Gastroesophageal sphincter (tissue), 4 donors: ENCODE results near the gene DCDC2. TPM values are rescaled to one million over a fixed set of nuclear protein-coding genes. Genes with fewer than 3 reads are reported as not detected.
A peak's percentile ranks its signal among the peaks of the same experiment; 100 is the strongest.

Experiments used
- ATAC-seq: fragments of 150-250 bp; one replicate; pipeline ENCODE4 v1.9.1; 2016; ENCODE audit warnings: mild to moderate bottlenecking, moderate library complexity
- H3K27ac ChIP-seq, 4 donors: fragments of 200-600 bp; sonication (generic) in 3 of 4; 1 replicate in 3 of 4; 2 replicates in 1 of 4; pipeline ENCODE4 v1.5.1; 2016 to 2019
- H3K27me3 ChIP-seq: fragments of 200-600 bp; sonication (generic); one replicate; pipeline ENCODE4 v1.5.1; 2019
- H3K36me3 ChIP-seq, 2 donors: fragments of 200-600 bp; sonication (generic); one replicate each; pipeline ENCODE4 v1.5.1; 2019; ENCODE audit warnings: control low read depth in 1 of 2
- H3K4me1 ChIP-seq, 3 donors: fragments of 200-600 bp; sonication (generic); 1 replicate in 2 of 3; 2 replicates in 1 of 3; pipeline ENCODE4 v1.5.1; 2016 to 2019; ENCODE audit warnings: control low read depth in 2 of 3
- H3K4me3 ChIP-seq, 2 donors: fragments of 200-600 bp; sonication (generic); one replicate each; pipeline ENCODE4 v1.5.1; 2019; ENCODE audit warnings: mild to moderate bottlenecking in 1 of 2, moderate library complexity in 1 of 2
- H3K9me3 ChIP-seq, 3 donors: fragments of 200-600 bp; sonication (generic); one replicate each; pipeline ENCODE4 v1.5.1; 2017 to 2019; ENCODE audit warnings: control low read depth in 2 of 3
- CTCF ChIP-seq, 4 experiments: fragments of 200-600 bp in 2 of 4; fragments of 450-650 bp in 2 of 4; sonication (generic) in 1 of 4; IDR thresholded peaks; one replicate each; pipeline ENCODE4 v1.5.1; 2017 to 2019; ENCODE audit warnings: antibody characterized with exemption in 4 of 4, mild to moderate bottlenecking in 2 of 4, moderate library complexity in 2 of 4
- EP300 ChIP-seq: sonication (generic); formaldehyde crosslinking; IDR thresholded peaks from one replicate; pipeline ENCODE4 v1.6.1; 2017; ENCODE audit warnings: antibody characterized with exemption, mild to moderate bottlenecking
- POLR2A ChIP-seq, 2 donors: fragments of 450-650 bp; IDR thresholded peaks; one replicate each; pipeline ENCODE4 v1.6.1; 2017; ENCODE audit warnings: antibody characterized with exemption in 2 of 2, mild to moderate bottlenecking in 2 of 2, moderate library complexity in 1 of 2
- POLR2AphosphoS5 ChIP-seq: sonication (generic); formaldehyde crosslinking; IDR thresholded peaks from one replicate; pipeline ENCODE4 v1.6.1; 2017; ENCODE audit warnings: antibody characterized with exemption
- WGBS, 2 donors: methylation state at CpG; one replicate each; pipeline ENCODE4 v1.1.5; 2018; ENCODE audit warnings: low coverage in 1 of 2; 5-methylcytosine and 5-hydroxymethylcytosine counted together
- small RNA-seq, 4 donors: library from RNA; depleted of rRNA; stranded (forward); fragments of <200 nt; gene quantifications; one replicate each; pipeline ENCODE3, GENCODE V24; 2016
- total RNA-seq, 4 donors: library from RNA; depleted of rRNA; stranded (reverse); fragments of >200 nt; gene quantifications; one replicate each; pipeline ENCODE4 v1.1.0, GENCODE V29; 2016

DCDC2 gene
- total RNA-seq, 4 donors from 2014 or later, result 0.15 TPM; not detected in 3

GRCh38 chr6:24127316-24127715 is 230.5 kb downstream of the DCDC2 start:
- no peak overlapping the region for H3K4me3 ChIP-seq
- H3K27ac ChIP-seq, result no peak overlapping the region
- peaks cover 17% of the 10 kb centered on the region for H3K27me3 ChIP-seq
- H3K9me3 ChIP-seq, result no peaks in the 10 kb centered on the region
- peaks cover 0 to 10% (median 0%) of the 10 kb centered on the region in 3 donors for H3K4me1 ChIP-seq
- TF ChIP-seq EP300 (no peak), CTCF (IDR thresholded peaks at IDR 0.05) (no peak), POLR2AphosphoS5 (no peak), POLR2A (IDR thresholded peaks at IDR 0.05) (no peak)
- 73 to 76% methylated on average over 2 of the region's 2 CpGs for WGBS, 2 donors
- no peaks in the 10 kb centered on the region for H3K36me3 ChIP-seq
- no peak for ATAC-seq

GRCh38 chr6:24126586-24127192 is 231.2 kb downstream of the DCDC2 start:
- ATAC-seq, result no peak
- Histone ChIP-seq H3K4me1 (peaks cover 0 to 10% (median 0%) of the 10 kb centered on the region in 3 donors), H3K36me3 (no peaks in the 10 kb centered on the region), H3K4me3 (no peak overlapping the region), H3K27me3 (peaks cover 17% of the 10 kb centered on the region), H3K9me3 (no peaks in the 10 kb centered on the region), H3K27ac (no peak overlapping the region)
- WGBS, 2 donors, result 0 to 1% methylated on average over 5 to 6 of the region's 6 CpGs
- no peak for TF ChIP-seq EP300
- TF ChIP-seq POLR2A (IDR thresholded peaks at IDR 0.05), result no peak
- TF ChIP-seq CTCF (IDR thresholded peaks at IDR 0.05), result no peak
- no peak for TF ChIP-seq POLR2AphosphoS5

GRCh38 chr6:24125980-24126379 is 231.9 kb downstream of the DCDC2 start, which contains the start of gene NRSN1:
Gene NRSN1, plus strand, starts transcription at chr6:24126215. Its CDS starts 8,113 bp downstream, at chr6:24134328.
- Histone ChIP-seq H3K4me1 (peaks cover 0 to 10% (median 0%) of the 10 kb centered on the region in 3 donors), H3K27me3 (peaks cover 17% of the 10 kb centered on the region), H3K27ac (no peak within 1 kb of the TSS), H3K4me3 (peak within 1 kb of the TSS in 1 of 2 donors; percentile 35), H3K36me3 (no peaks in the 10 kb centered on the region), H3K9me3 (no peaks in the 10 kb centered on the region)
- no peak for ATAC-seq
- 8 to 9% methylated on average over 4 to 10 of the region's 37 CpGs for WGBS, 2 donors
- TF ChIP-seq CTCF (IDR thresholded peaks at IDR 0.05), result no peak

- peaks cover 17% of the 10 kb centered on the region for H3K27me3 ChIP-seq
- H3K27ac ChIP-seq, result no peak overlapping the region
- ATAC-seq, result no peak
- TF ChIP-seq CTCF (IDR thresholded peaks at IDR 0.05) (no peak), EP300 (no peak), POLR2AphosphoS5 (no peak), POLR2A (IDR thresholded peaks at IDR 0.05) (no peak)
- no peak overlapping the region for H3K4me3 ChIP-seq
- 67 to 72% methylated on average over 6 to 7 of the region's 7 CpGs for WGBS, 2 donors
- H3K36me3 ChIP-seq, result no peaks in the 10 kb centered on the region
- peaks cover 0 to 10% (median 0%) of the 10 kb centered on the region in 3 donors for H3K4me1 ChIP-seq
- H3K9me3 ChIP-seq, result no peaks in the 10 kb centered on the region
Observed at GRCh38 chr6:24122139-24122538, 235.7 kb downstream of the DCDC2 start.

Small RNA genes within 50 kb of the gene (small RNA-seq; reads per million reads assigned to genes)
- gene RF00218, result 0 reads per million in 4 donors
- 0 reads per million in 4 donors for gene RNU6-391P

Other genes with a start within 250 kb of the DCDC2 start
- gene NRSN1, start 231.8 kb downstream of the DCDC2 start, total RNA-seq, result under 1 TPM in 3 of 4 donors, not detected in 1; 0.15 to 0.47 (median 0.40) TPM
- gene MRS2, start 44.9 kb upstream of the DCDC2 start, total RNA-seq, result 10 to 100 TPM; 23.0 to 41.6 (median 30.6) TPM
- 1 to 10 TPM; 3.8 to 7.8 (median 5.6) TPM for gene GPLD1, start 131.5 kb upstream of the DCDC2 start, total RNA-seq
- 1 to 10 TPM; 1.5 to 3.4 (median 3.1) TPM for gene ALDH5A1, start 136.9 kb upstream of the DCDC2 start, total RNA-seq